Measurements from ENCODE around the gene CDH13. TPM values are rescaled to one million over a fixed set of nuclear protein-coding genes. Genes with fewer than 3 reads are reported as not detected.

The CDH13 gene
- total and polyA plus RNA-seq, 9 of the 15 experiments (the other 6 are each of a cell fraction or from before 2014, with no cell fraction given) = 0.03 TPM; not detected in 8

DNA sequence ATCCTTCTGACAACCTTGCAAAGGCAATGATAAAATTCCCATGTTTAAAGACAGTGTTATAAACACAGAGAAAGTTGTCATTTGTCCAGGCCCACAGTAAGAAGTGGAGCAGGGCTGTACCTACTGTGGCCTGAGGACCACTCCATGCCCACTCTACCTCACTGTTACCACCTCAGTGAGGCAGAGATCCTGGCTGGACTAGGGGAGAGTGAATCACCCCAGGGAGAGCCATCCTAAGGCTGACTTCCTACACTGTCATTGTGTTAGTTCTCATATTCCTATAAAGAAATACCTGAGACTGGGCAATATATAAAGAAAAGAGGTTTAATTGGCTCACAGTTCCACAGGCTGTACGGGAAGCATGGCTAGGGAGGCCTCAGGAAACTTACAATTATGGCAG, 952.3 kb downstream of the CDH13 start:
- FAIRE-seq (no peak), ATAC-seq (no peak), DNase-seq (ENCODE audit: extremely low read depth in 1 of 4, low spot score in 3 of 4) (no peak)
- H4K20me1 ChIP-seq (replicated peaks; ENCODE audit: control insufficient read depth, insufficient read depth, low read length) = no peaks in the 10 kb centered on the region
- 0% methylated on average over 1 of the region's 1 CpG for WGBS (ENCODE audit: insufficient coverage, low coverage, missing lambda C conversion rate)
- no peak overlapping the region for H3K4me3 ChIP-seq
- no peak for TF ChIP-seq RBM25 (IDR thresholded peaks at IDR 0.05; ENCODE audit: low read depth, low read length, severe bottlenecking)
- no peak for TF ChIP-seq L3MBTL2 (IDR thresholded peaks at IDR 0.05)
- TF ChIP-seq, protein P1, sequence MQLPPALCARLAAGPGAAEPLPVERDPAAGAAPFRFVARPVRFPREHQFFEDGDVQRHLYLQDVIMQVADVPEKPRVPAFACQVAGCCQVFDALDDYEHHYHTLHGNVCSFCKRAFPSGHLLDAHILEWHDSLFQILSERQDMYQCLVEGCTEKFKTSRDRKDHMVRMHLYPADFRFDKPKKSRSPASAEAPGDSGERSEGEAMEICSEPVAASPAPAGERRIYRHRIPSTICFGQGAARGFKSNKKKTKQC (CRISPR knock-in tag; IDR thresholded peaks at IDR 0.05) = no peak
- no peak for TF ChIP-seq KDM5B (IDR thresholded peaks at IDR 0.05; ENCODE audit: insufficient replicate concordance, low read depth, low read length)
- no peak for TF ChIP-seq FOXA3 (CRISPR knock-in tag; conservative IDR thresholded peaks at IDR 0.05 in 1 of 2, IDR thresholded peaks at IDR 0.05 in 1 of 2)
- TF ChIP-seq, protein P2, sequence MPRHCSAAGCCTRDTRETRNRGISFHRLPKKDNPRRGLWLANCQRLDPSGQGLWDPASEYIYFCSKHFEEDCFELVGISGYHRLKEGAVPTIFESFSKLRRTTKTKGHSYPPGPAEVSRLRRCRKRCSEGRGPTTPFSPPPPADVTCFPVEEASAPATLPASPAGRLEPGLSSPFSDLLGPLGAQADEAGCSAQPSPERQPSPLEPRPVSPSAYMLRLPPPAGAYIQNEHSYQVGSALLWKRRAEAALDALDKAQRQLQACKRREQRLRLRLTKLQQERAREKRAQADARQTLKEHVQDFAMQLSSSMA (CRISPR knock-in tag; IDR thresholded peaks at IDR 0.05) = no peak
- no peak for TF ChIP-seq CTBP1 (IDR thresholded peaks at IDR 0.05; ENCODE audit: borderline replicate concordance)
- H3K4me2 ChIP-seq (ENCODE audit: insufficient read depth, low read length) = no peak overlapping the region
- CTCF ChIA-PET (ENCODE audit: low intra/inter-chr PET ratio) = no interaction called here
- no peaks in the 10 kb centered on the region for H3K4me1 ChIP-seq (replicated peaks in 1 of 2; ENCODE audit: control insufficient read depth in 2 of 2, insufficient read depth in 2 of 2, low read length in 2 of 2)
- no peaks in the 10 kb centered on the region for H3K79me2 ChIP-seq (ENCODE audit: control insufficient read depth, insufficient read depth, low read length)
- in situ Hi-C loops (cut with MboI) = no loop called here
- intact Hi-C loops (cut with micrococcal nuclease) = no loop called here
- H3K9me3 ChIP-seq (replicated peaks; ENCODE audit: control insufficient read depth, insufficient read depth, low read depth, low read length) = no peaks in the 10 kb centered on the region
- H3K9me1 ChIP-seq (ENCODE audit: control insufficient read depth, insufficient read depth, low read length) = no peaks in the 10 kb centered on the region
- no peak overlapping the region for H2AFZ ChIP-seq (ENCODE audit: low read depth, low read length)
- H3K9ac ChIP-seq (ENCODE audit: insufficient read depth in 1 of 2, low read depth in 2 of 2, low read length in 2 of 2) = no peak overlapping the region
- H3K27ac ChIP-seq (ENCODE audit: extremely low read depth, low read depth, low read length) = no peak overlapping the region
- POLR2A ChIA-PET = no interaction called here
- no TSS peak for BruUV-seq (replicated peaks)
- no peaks in the 10 kb centered on the region for H3K36me3 ChIP-seq (ENCODE audit: control insufficient read depth, insufficient read depth, low read length)
- H3K27me3 ChIP-seq (ENCODE audit: control insufficient read depth in 2 of 2, insufficient read depth in 2 of 2, low read length in 2 of 2) = no peaks in the 10 kb centered on the region; a peak in 1 of 5 replicates

All from K562 (cell line).